ENCODE results near the gene ELF5.

GRCh38 chr11:34449013-34449412, 64.6 kb downstream of the ELF5 start:
- TF ChIP-seq POLR2AphosphoS5 (IDR thresholded peaks at IDR 0.05; ENCODE audit: low read depth, low read length) (no peak), REST (IDR thresholded peaks at IDR 0.05; ENCODE audit: insufficient read depth in 1 of 2, low read depth in 2 of 2, low read length in 2 of 2) (no peak), TAF1 (IDR thresholded peaks at IDR 0.05; ENCODE audit: borderline replicate concordance, insufficient read depth, low read length) (no peak), SIN3A (IDR thresholded peaks at IDR 0.05; ENCODE audit: borderline replicate concordance, insufficient read depth, low read length) (no peak), FOXP2 (optimal IDR thresholded peaks at IDR 0.05; ENCODE audit: borderline replicate concordance, extremely low read depth, extremely low read length, insufficient read depth) (no peak)

All from PFSK-1 (cell line).